IMR-90 (cell line): Measurements from ENCODE around the gene CHCHD1.

Experiments
- RAD21 ChIP-seq: IDR thresholded peaks from 2 replicates; pipeline ENCODE4 v1.6.1; 2012; ENCODE audit warnings: low read length, improper control_type of control experiment
- RCOR1 ChIP-seq: IDR thresholded peaks from 2 replicates; pipeline ENCODE4 v1.6.1; 2012; ENCODE audit warnings: mild to moderate bottlenecking, low read length, improper control_type of control experiment; ENCODE audit not compliant: insufficient replicate concordance
- TF ChIP-seq, protein P1 (sequence below): conservative IDR thresholded peaks from 2 replicates; pipeline ENCODE4 v1.5.1; 2012; ENCODE audit warnings: mild to moderate bottlenecking, low read depth, low read length, improper control_type of control experiment

DNA sequence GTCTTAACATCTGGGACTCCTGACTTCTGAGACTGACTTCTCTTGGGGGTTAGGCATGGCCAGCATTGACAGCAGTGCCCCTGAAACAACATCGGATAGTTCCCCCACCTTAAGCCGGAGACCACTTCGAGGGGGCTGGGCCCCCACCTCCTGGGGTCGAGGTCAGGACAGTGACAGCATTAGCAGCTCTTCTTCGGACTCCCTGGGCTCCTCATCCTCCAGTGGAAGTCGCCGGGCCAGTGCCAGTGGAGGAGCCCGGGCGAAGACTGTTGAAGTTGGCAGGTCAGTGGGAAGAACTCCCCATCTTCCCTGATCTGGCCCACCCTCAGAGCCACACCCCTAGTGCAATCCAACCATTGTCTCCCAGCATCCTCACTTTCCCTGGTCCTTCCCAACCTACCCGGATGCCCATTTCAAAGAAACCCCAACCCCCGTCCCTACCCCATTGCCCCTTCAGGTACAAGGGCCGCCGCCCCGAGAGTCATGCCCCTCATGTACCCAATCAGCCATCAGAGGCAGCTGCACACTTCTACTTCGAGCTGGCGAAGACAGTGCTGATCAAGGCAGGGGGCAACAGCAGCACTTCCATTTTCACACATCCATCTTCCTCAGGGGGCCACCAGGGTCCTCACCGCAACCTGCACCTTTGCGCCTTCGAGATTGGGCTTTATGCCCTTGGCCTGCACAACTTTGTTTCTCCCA, 15.6 kb downstream of the CHCHD1 start:
- TF ChIP-seq, protein P1, sequence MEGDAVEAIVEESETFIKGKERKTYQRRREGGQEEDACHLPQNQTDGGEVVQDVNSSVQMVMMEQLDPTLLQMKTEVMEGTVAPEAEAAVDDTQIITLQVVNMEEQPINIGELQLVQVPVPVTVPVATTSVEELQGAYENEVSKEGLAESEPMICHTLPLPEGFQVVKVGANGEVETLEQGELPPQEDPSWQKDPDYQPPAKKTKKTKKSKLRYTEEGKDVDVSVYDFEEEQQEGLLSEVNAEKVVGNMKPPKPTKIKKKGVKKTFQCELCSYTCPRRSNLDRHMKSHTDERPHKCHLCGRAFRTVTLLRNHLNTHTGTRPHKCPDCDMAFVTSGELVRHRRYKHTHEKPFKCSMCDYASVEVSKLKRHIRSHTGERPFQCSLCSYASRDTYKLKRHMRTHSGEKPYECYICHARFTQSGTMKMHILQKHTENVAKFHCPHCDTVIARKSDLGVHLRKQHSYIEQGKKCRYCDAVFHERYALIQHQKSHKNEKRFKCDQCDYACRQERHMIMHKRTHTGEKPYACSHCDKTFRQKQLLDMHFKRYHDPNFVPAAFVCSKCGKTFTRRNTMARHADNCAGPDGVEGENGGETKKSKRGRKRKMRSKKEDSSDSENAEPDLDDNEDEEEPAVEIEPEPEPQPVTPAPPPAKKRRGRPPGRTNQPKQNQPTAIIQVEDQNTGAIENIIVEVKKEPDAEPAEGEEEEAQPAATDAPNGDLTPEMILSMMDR: no peak
- TF ChIP-seq RCOR1 (no peak), RAD21 (no peak)
